HEK293 (cell line): ENCODE data around the gene VKORC1L1.

ENCODE experiments used
- CTCF ChIP-seq: fragments of 450-650 bp; formaldehyde crosslinking; IDR thresholded peaks from 2 replicates; pipeline ENCODE4 v1.5.1; 2016; ENCODE audit warnings: missing biosample characterization, missing genetic modification characterization
- GLIS2 ChIP-seq: fragments of 450-650 bp; formaldehyde crosslinking; IDR thresholded peaks from 2 replicates; pipeline ENCODE4 v1.5.1; 2016; ENCODE audit warnings: missing biosample characterization, missing genetic modification characterization
- RBAK ChIP-seq: fragments of 450-650 bp; formaldehyde crosslinking; IDR thresholded peaks from 2 replicates; pipeline ENCODE4 v1.5.1; 2016; ENCODE audit warnings: missing biosample characterization, missing genetic modification characterization
- TSHZ1 ChIP-seq: fragments of 450-650 bp; formaldehyde crosslinking; IDR thresholded peaks from 2 replicates; pipeline ENCODE4 v1.5.1; 2016; ENCODE audit warnings: missing biosample characterization, missing genetic modification characterization, borderline replicate concordance
- ZBTB21 ChIP-seq: fragments of 450-650 bp; formaldehyde crosslinking; IDR thresholded peaks from 2 replicates; pipeline ENCODE4 v1.5.1; 2017; ENCODE audit warnings: missing biosample characterization, missing genetic modification characterization
- ZBTB8A ChIP-seq: fragments of 450-650 bp; formaldehyde crosslinking; IDR thresholded peaks from 2 replicates; pipeline ENCODE4 v1.5.1; 2016; ENCODE audit warnings: missing biosample characterization, missing genetic modification characterization
- ZNF121 ChIP-seq: fragments of 450-650 bp; formaldehyde crosslinking; IDR thresholded peaks from 2 replicates; pipeline ENCODE4 v1.5.1; 2016; ENCODE audit warnings: missing biosample characterization, missing genetic modification characterization
- ZNF18 ChIP-seq: fragments of 450-650 bp; formaldehyde crosslinking; IDR thresholded peaks from 2 replicates; pipeline ENCODE4 v1.5.1; 2016; ENCODE audit warnings: missing biosample characterization, missing genetic modification characterization
- ZNF311 ChIP-seq: fragments of 450-650 bp; formaldehyde crosslinking; IDR thresholded peaks from 2 replicates; pipeline ENCODE4 v1.5.1; 2017; ENCODE audit warnings: missing biosample characterization, missing genetic modification characterization, borderline replicate concordance
- ZNF423 ChIP-seq: fragments of 450-650 bp; formaldehyde crosslinking; IDR thresholded peaks from 2 replicates; pipeline ENCODE4 v1.5.1; 2016; ENCODE audit warnings: missing biosample characterization, missing genetic modification characterization
- ZNF510 ChIP-seq: fragments of 450-650 bp; formaldehyde crosslinking; IDR thresholded peaks from 2 replicates; pipeline ENCODE4 v1.5.1; 2018; ENCODE audit warnings: mild to moderate bottlenecking, missing genetic modification characterization, missing biosample characterization; ENCODE audit not compliant: insufficient replicate concordance
- ZNF660 ChIP-seq: fragments of 450-650 bp; IDR thresholded peaks from 2 replicates; pipeline ENCODE4 v1.5.1; 2018; ENCODE audit warnings: missing biosample characterization, mild to moderate bottlenecking, missing genetic modification characterization

GRCh38 chr7:65924193-65924592, 51.3 kb downstream of the VKORC1L1 start:
- TF ChIP-seq CTCF (no peak), ZNF510 (tag by site-specific recombination) (no peak), ZBTB8A (tag by site-specific recombination) (no peak), RBAK (tag by site-specific recombination) (no peak), ZNF311 (tag by site-specific recombination) (no peak), ZNF423 (no peak), ZNF121 (no peak), TSHZ1 (no peak), ZNF18 (tag by site-specific recombination) (no peak), ZBTB21 (tag by site-specific recombination) (no peak), ZNF660 (tag by site-specific recombination) (no peak), GLIS2 (tag by site-specific recombination) (no peak)
